Karpas-422 (cell line): Measurements from ENCODE around the gene SYT10. TPM values are rescaled to one million over a fixed set of nuclear protein-coding genes. Genes with fewer than 3 reads are reported as not detected.
"Not testable (repeated sequence)": the region's sequence is repeated elsewhere in the genome, so short reads cannot be mapped to it uniquely, and the experiment has no call there.

ENCODE experiments used
- DNase-seq: peaks from one replicate; pipeline ENCODE4 v3.0.0-alpha.2; 2015
- H2AFZ ChIP-seq: fragments of 200-600 bp; sonication (generic); 2 replicates; pipeline ENCODE4 v1.6.1; 2014; ENCODE audit warnings: antibody characterized with exemption, low read length, mixed read lengths
- H3K27ac ChIP-seq: fragments of 200-600 bp; sonication (generic); 2 replicates; pipeline ENCODE4 v1.5.1; 2014; ENCODE audit warnings: mild to moderate bottlenecking, low read length, moderate library complexity
- H3K27me3 ChIP-seq: fragments of 200-600 bp; sonication (generic); 2 replicates; pipeline ENCODE4 v1.6.1; 2014; ENCODE audit warnings: low read length, mixed read lengths
- H3K36me3 ChIP-seq: fragments of 200-600 bp; sonication (generic); 2 replicates; pipeline ENCODE4 v1.6.1; 2014; ENCODE audit warnings: low read length, mixed read lengths; ENCODE audit not compliant: insufficient read depth
- H3K4me1 ChIP-seq: fragments of 200-600 bp; sonication (generic); 2 replicates; pipeline ENCODE4 v1.6.1; 2014; ENCODE audit warnings: mild to moderate bottlenecking, low read length, mixed read lengths
- H3K4me2 ChIP-seq: fragments of 200-600 bp; sonication (generic); 2 replicates; pipeline ENCODE4 v1.6.1; 2014; ENCODE audit warnings: low read length, low read depth, mild to moderate bottlenecking; ENCODE audit not compliant: poor library complexity, severe bottlenecking
- H3K4me3 ChIP-seq: fragments of 200-600 bp; sonication (generic); 2 replicates; pipeline ENCODE4 v1.5.1; 2014; ENCODE audit warnings: mild to moderate bottlenecking, antibody characterized with exemption, low read length, mixed read lengths
- H3K79me2 ChIP-seq: fragments of 200-600 bp; sonication (generic); 2 replicates; pipeline ENCODE4 v1.6.1; 2014; ENCODE audit warnings: mild to moderate bottlenecking, low read length, mixed read lengths
- H3K9ac ChIP-seq: fragments of 200-600 bp; sonication (generic); 2 replicates; pipeline ENCODE4 v1.6.0; 2014; ENCODE audit warnings: low read length
- H3K9me2 ChIP-seq: fragments of 200-600 bp; sonication (generic), shearing (Covaris generic); replicated peaks from 2 replicates; pipeline ENCODE4 v1.6.0; 2014; ENCODE audit warnings: mild to moderate bottlenecking, low read length, moderate library complexity; ENCODE audit not compliant: insufficient read depth
- H3K9me3 ChIP-seq: fragments of 300-700, 200-600 bp; sonication (generic); 2 replicates; pipeline ENCODE4 v1.6.1; 2014; ENCODE audit warnings: low read length, mixed read lengths
- H4K20me1 ChIP-seq: fragments of 200-600 bp; sonication (generic); 2 replicates; pipeline ENCODE4 v1.6.1; 2014; ENCODE audit warnings: mild to moderate bottlenecking, antibody characterized with exemption, low read length, low read depth; ENCODE audit not compliant: insufficient read depth
- total RNA-seq: library from RNA; depleted of rRNA; stranded (reverse); fragments of >200 nt; shearing (Covaris generic); gene quantifications from 2 replicates; pipeline ENCODE4 v1.2.3, GENCODE V29; 2014; ENCODE audit warnings: low replicate concordance

The SYT10 gene
- total RNA-seq, 1 experiment from 2014 or later, result not detected

GRCh38 chr12:33427071-33427470 lies 12.5 kb downstream of the SYT10 start:
- no peaks in the 10 kb centered on the region for H3K4me1 ChIP-seq
- no peaks in the 10 kb centered on the region for H3K9me2 ChIP-seq
- no peak overlapping the region for H3K27ac ChIP-seq
- H3K27me3 ChIP-seq, result no peaks in the 10 kb centered on the region
- no peaks in the 10 kb centered on the region for H3K9me3 ChIP-seq
- H3K4me3 ChIP-seq, result no peak overlapping the region
- H3K4me2 ChIP-seq, result no peak overlapping the region
- no peaks in the 10 kb centered on the region for H4K20me1 ChIP-seq
- H3K79me2 ChIP-seq, result no peaks in the 10 kb centered on the region
- H2AFZ ChIP-seq, result no peak overlapping the region
- no peaks in the 10 kb centered on the region for H3K36me3 ChIP-seq
- H3K9ac ChIP-seq, result no peak overlapping the region
- DNase-seq, result peak; percentile 65

- H3K27me3 ChIP-seq, result no peaks in the 10 kb centered on the region
Observed at GRCh38 chr12:33423706-33424105, 15.9 kb downstream of the SYT10 start.

GRCh38 chr12:33412410-33412809 lies 27.2 kb downstream of the SYT10 start:
- not testable (repeated sequence) for DNase-seq, H3K36me3 ChIP-seq, H3K4me1 ChIP-seq, H3K9me2 ChIP-seq, H3K9me3 ChIP-seq, H4K20me1 ChIP-seq, H2AFZ ChIP-seq, H3K27me3 ChIP-seq, H3K4me3 ChIP-seq, H3K27ac ChIP-seq, H3K4me2 ChIP-seq, H3K79me2 ChIP-seq, H3K9ac ChIP-seq

More at GRCh38 chr12:33423706-33424105, 15.9 kb downstream of the SYT10 start:
- H3K27ac ChIP-seq, result no peak overlapping the region
- no peak for DNase-seq
- no peak overlapping the region for H3K4me2 ChIP-seq
- H3K36me3 ChIP-seq, result no peaks in the 10 kb centered on the region
- no peaks in the 10 kb centered on the region for H3K79me2 ChIP-seq
- H3K4me3 ChIP-seq, result no peak overlapping the region
- H3K4me1 ChIP-seq, result no peaks in the 10 kb centered on the region
- no peaks in the 10 kb centered on the region for H3K9me2 ChIP-seq
- H3K9me3 ChIP-seq, result no peaks in the 10 kb centered on the region
- H4K20me1 ChIP-seq, result no peaks in the 10 kb centered on the region
- H3K9ac ChIP-seq, result no peak overlapping the region
- H2AFZ ChIP-seq, result no peak overlapping the region

DNA sequence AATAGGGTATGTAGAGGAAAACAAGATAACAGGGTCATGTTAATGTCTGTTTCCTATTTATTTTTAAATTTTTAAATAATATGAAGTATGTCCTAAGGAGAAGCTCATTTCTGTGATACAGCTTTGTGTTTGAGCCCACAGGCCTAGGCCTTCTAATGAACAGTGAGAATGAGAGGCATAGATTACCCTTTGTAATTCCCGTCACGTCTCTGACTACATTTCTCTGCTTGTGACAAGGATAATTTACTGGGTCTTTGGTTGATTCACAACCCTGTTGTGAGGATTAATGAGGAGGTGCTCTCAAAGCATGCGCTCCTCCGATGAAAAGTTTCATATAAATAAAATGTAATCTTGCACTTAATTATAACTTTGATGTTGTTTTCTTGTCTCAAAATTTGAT lies 56.1 kb downstream of the SYT10 start:
- Histone ChIP-seq H3K9me2 (no peaks in the 10 kb centered on the region), H3K4me2 (no peak overlapping the region), H3K79me2 (no peaks in the 10 kb centered on the region), H3K27me3 (no peaks in the 10 kb centered on the region), H3K9ac (no peak overlapping the region), H4K20me1 (no peaks in the 10 kb centered on the region), H3K4me1 (no peaks in the 10 kb centered on the region), H3K36me3 (no peaks in the 10 kb centered on the region), H3K9me3 (peaks cover 3% of the 10 kb centered on the region), H2AFZ (no peak overlapping the region), H3K27ac (no peak overlapping the region), H3K4me3 (no peak overlapping the region)
- DNase-seq, result no peak

- H4K20me1 ChIP-seq, result no peaks in the 10 kb centered on the region
- H3K27ac ChIP-seq, result no peak overlapping the region
- DNase-seq, result no peak
- no peak overlapping the region for H3K4me3 ChIP-seq
- no peaks in the 10 kb centered on the region for H3K36me3 ChIP-seq
- H3K9me2 ChIP-seq, result no peaks in the 10 kb centered on the region
- H3K9ac ChIP-seq, result no peak overlapping the region
- no peaks in the 10 kb centered on the region for H3K27me3 ChIP-seq
- H3K4me1 ChIP-seq, result no peaks in the 10 kb centered on the region
- H2AFZ ChIP-seq, result no peak overlapping the region
- H3K79me2 ChIP-seq, result no peaks in the 10 kb centered on the region
- no peaks in the 10 kb centered on the region for H3K9me3 ChIP-seq
- no peak overlapping the region for H3K4me2 ChIP-seq
Observed at GRCh38 chr12:33376153-33376552, 63.5 kb downstream of the SYT10 start.

- DNase-seq, result no peak
- 0 out of 2 replicates have a peak, but pooled peaks cover 2% of the 10 kb centered on the region for H3K9me2 ChIP-seq
- H3K4me2 ChIP-seq, result no peak overlapping the region
- no peaks in the 10 kb centered on the region for H3K4me1 ChIP-seq
- H3K27ac ChIP-seq, result no peak overlapping the region
- no peaks in the 10 kb centered on the region for H3K9me3 ChIP-seq
- H3K36me3 ChIP-seq, result no peaks in the 10 kb centered on the region
- no peaks in the 10 kb centered on the region for H4K20me1 ChIP-seq
- no peak overlapping the region for H3K4me3 ChIP-seq
- H3K9ac ChIP-seq, result no peak overlapping the region
- H2AFZ ChIP-seq, result no peak overlapping the region
- no peaks in the 10 kb centered on the region for H3K27me3 ChIP-seq
- H3K79me2 ChIP-seq, result no peaks in the 10 kb centered on the region
Observed at GRCh38 chr12:33370318-33370717, 69.3 kb downstream of the SYT10 start.

DNA sequence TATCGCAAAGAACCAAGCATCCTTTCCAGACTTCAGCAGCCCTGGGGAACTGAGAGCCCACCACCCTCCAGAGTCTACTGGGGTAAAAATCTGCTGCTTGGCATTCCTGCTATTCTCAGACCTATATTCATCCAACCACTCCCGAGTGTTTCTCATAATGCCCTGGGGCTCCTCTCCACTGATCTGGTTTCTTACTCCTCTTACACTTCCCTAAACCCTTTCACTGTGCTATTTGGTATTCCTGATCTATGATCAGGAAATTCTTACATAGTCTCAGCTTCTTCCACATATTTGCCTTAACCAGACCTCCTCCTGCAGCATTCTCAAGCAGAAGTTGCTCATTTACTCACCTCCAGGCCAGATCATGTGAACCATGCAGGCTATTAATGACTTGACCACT lies 82.4 kb downstream of the SYT10 start:
- no peaks in the 10 kb centered on the region for H3K27me3 ChIP-seq
- no peak overlapping the region for H3K4me2 ChIP-seq
- H2AFZ ChIP-seq, result no peak overlapping the region
- no peak overlapping the region for H3K4me3 ChIP-seq
- no peak overlapping the region for H3K9ac ChIP-seq
- H3K4me1 ChIP-seq, result no peaks in the 10 kb centered on the region
- no peaks in the 10 kb centered on the region for H3K79me2 ChIP-seq
- no peak overlapping the region for H3K27ac ChIP-seq
- DNase-seq, result no peak
- H3K9me2 ChIP-seq, result no peaks in the 10 kb centered on the region
- peaks cover 7% of the 10 kb centered on the region for H3K9me3 ChIP-seq
- H4K20me1 ChIP-seq, result no peaks in the 10 kb centered on the region
- no peaks in the 10 kb centered on the region for H3K36me3 ChIP-seq

GRCh38 chr12:33349791-33350190 lies 89.8 kb downstream of the SYT10 start:
- Histone ChIP-seq H3K4me2 (no peak overlapping the region), H3K9me2 (no peaks in the 10 kb centered on the region), H3K27me3 (no peaks in the 10 kb centered on the region), H2AFZ (no peak overlapping the region), H3K4me3 (no peak overlapping the region), H3K9ac (no peak overlapping the region), H3K9me3 (peaks cover 10% of the 10 kb centered on the region), H3K4me1 (no peaks in the 10 kb centered on the region), H3K36me3 (no peaks in the 10 kb centered on the region), H4K20me1 (no peaks in the 10 kb centered on the region), H3K27ac (no peak overlapping the region), H3K79me2 (no peaks in the 10 kb centered on the region)
- DNase-seq, result no peak

- not testable (repeated sequence) for H3K27me3 ChIP-seq, H3K79me2 ChIP-seq, H3K4me2 ChIP-seq, H3K9me2 ChIP-seq, DNase-seq, H3K9ac ChIP-seq, H3K27ac ChIP-seq, H3K4me1 ChIP-seq, H3K36me3 ChIP-seq, H4K20me1 ChIP-seq, H3K4me3 ChIP-seq, H3K9me3 ChIP-seq, H2AFZ ChIP-seq
Observed at GRCh38 chr12:33331961-33332398, 107.6 kb downstream of the SYT10 start.
